ENCODE results near the gene DHRS7C.

DHRS7C gene

DNA sequence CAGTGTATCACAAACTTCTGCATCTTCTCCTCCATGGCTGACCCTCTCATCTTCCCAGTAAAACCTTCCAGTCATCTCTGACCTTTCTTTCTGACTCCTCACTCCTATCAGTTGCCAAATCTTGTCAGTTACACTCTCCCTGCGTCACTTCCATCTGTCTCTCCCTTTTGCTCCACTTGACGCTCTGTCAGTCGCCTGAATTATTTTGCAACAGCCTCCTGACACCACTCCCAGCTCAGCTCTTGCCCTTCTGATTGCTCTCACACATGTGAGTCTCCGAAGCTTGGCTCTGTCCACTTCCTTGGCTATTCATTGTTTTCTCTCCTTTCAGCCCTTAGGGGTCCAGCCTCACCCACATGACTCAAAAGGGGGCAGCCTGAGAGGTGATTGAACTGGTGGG lies 27.7 kb downstream of the DHRS7C start:
- DNase-seq: no peak

DNA sequence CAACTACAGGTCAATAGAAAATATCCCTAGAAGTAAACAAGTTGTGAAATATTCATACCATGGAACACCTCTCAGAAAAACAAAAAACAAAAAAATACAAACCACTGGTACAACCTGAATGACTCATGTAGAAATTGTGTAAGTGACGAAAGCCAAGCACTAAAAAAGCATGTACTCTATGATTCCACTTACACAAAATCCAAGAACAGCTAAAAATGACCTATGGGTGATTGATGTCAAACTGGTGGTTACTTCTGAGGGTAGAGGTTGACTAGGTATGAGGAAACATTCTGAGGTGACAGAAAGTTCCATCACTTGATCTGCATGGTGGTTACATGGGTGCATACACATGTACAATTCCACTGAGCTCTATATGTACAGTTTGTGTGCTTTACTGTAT lies 31.1 kb downstream of the DHRS7C start:
- DNase-seq: no peak

DNA sequence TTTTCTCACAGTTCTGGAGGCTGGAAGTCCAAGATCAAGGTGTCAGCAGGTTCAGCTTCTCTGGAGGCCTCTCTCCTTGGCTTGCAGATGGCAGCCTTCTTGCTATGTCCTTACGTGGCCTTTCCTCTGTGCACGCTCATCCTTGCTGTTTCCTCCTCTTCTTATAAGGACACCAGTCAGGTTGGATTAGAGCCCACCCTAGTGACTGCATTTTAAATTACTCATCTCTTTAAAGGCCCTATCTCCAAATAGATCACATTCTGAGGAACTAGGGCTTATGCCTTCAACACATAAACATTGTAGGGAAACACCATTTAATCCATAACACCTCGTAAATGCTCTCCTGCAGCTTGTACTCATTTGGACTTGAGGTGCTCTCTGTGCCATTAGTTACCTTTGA lies 36.3 kb downstream of the DHRS7C start:
- no peak for DNase-seq

DNA sequence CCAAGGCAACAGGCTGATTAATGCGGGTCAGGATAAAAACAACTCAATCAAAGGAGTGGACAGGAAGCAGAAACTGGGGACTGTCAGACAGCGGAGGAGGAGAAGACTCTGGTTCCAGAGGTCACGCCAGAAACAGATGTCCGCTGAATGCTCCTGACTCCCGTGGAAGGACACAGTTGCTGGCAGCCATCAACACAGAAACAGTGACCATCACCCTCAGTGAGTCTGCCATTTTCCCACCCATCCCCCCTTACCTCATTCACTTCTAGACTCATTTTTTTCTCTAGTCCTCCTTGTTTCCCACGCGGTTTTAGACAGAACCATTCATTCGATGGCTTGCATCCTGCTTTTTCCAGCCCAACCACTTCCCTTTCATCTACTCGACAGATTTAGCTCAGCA lies 40.9 kb downstream of the DHRS7C start:
- DNase-seq: no peak

DNA sequence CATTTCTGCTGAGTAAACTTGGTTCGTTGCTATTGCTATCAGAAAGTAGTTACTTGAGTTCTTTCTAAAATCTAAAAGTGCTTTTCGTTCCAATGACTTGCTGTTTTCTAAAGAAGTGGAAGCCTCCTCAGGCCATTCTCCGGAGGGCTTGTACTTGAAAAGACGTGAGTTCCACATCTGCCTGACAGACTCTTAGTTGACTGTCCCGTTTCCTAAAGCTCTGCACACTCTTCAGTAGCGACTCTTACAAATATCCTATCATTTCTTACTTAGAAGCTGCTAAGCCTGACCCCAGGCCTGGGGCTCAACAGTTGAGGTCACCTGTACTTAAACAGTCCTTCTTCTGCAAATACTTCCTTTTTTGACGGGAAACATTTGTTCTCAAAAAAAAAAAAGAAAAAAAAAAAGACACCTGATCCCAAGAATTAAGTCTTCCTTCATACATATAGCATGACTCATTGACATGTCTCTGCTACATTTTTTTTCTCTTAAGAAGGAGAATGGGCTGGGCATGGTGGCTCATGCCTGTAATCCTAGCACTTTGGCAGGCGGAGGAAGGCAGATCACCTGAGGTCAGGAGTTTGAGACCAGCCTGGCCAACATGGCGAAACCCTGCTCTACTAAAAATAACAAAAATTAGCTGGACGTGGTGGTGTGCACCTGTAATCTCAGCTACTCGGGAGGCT lies 61.5 kb downstream of the DHRS7C start:
- no peak for DNase-seq

DNA sequence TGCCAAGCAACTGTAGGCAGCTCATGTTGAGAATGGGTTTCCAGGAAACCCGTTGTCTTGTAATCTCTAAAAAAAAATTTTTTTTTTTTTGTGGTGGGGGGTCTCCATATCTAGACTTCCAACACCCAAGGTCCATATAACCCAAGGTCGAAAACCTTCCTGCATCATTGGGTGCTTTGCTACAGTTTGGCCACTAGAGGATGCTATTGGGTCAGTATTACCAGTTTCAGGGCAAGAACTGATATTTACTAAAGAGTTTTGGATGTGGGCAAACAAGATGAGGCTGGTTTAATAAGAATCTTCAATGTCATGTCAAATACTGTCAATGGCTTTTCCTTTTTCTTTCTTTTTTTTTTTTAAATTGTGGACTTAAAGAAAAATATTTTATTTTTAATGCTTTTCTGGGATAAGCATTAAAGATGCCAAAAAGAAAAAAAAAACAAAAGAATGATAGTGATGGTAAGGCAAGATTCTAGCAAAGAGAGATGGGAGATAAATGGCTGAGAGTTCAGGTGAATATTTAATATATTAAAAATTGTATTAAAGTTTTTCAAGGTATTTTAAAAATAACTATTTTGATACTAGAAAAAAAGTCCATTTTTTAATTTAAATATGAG lies 62.2 kb downstream of the DHRS7C start:
- peak; percentile 18 to 39 for DNase-seq

DNA sequence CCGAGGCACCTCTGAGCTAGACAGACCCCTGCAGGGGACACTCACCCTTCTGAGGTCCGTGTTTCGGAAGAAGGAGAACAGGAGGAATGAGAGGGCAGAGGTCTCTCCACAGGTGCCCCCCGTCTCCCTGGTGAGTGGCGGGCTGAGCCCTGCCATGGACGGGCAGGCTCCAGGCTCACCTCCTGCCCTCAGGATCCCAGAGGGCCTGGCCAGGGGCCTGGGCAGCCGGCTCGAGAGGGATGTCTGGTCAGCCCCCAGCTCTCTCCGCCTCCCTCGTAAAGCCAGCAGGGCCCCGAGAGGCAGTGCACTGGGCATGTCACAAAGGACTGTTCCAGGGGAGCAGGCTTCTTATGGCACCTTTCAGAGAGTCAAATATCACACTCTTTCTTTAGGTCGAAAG lies 62.8 kb downstream of the DHRS7C start:
- no peak for DNase-seq

DNA sequence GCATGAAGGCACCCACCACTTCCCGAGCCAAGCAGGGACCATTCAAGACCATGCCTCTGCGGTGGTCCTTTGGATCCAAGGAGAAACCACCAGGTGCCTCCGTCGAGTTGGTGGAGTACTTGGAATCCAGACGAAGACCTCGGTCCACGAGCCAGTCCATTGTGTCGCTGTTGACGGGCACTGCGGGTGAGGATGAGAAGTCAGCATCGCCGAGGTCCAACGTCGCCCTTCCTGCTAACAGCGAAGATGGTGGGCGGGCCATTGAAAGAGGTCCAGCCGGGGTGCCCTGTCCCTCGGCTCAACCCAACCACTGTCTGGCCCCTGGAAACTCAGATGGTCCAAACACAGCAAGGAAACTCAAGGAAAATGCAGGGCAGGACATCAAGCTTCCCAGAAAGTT lies 63.4 kb downstream of the DHRS7C start:
- no peak for DNase-seq

DNA sequence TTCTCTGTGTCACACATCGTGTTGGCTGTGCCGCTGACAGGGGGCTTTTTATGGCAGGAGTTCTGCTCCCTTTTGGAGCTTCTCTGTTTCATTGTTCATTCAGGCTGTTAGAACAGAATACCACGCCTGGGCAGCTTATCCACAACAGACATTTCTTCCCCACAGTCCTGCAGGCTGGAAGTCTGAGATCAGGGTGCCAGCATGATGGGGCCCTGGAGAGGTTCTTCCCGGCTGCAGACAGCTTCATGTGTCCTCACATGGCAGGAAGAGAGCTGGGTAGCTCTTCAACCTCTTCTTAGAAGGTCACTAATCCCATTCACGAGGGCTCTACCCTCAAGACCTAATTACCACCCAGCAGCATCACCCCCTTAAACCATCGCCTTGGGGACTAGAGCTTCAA lies 65.1 kb downstream of the DHRS7C start:
- no peak for DNase-seq

DNA sequence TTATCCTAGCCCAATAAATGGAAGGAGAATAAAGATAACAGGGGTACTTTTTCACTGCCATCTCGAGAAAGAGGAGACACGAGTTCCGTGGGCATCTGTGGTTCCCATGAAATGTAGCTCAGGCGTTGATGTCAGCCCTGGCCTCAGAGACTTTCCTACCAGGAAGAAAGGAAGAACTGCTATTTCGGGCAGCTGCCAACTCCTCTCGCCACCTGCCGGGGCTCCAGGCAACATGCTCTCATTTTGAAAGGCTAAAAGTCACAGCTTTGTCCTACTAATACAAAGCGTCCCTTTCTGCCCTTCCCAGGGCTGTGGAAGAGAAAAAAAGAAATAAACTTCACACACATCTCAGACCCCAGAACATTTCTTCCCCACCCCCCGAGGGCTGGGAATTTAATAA lies 65.8 kb downstream of the DHRS7C start:
- no peak for DNase-seq
